PC-9 (cell line): ENCODE measurements around the gene FOXF1.

Experiments
- CTCF ChIP-seq: fragments of 200-600 bp; sonication (generic); conservative IDR thresholded peaks from 2 replicates; pipeline ENCODE4 v1.6.1; 2017; ENCODE audit warnings: mixed run types, antibody characterized with exemption, mild to moderate bottlenecking, moderate library complexity
- EZH2 ChIP-seq: fragments of 200-600 bp; sonication (generic); IDR thresholded peaks from 2 replicates; pipeline ENCODE4 v1.8.0; 2017; ENCODE audit warnings: antibody characterized with exemption, low read depth

DNA sequence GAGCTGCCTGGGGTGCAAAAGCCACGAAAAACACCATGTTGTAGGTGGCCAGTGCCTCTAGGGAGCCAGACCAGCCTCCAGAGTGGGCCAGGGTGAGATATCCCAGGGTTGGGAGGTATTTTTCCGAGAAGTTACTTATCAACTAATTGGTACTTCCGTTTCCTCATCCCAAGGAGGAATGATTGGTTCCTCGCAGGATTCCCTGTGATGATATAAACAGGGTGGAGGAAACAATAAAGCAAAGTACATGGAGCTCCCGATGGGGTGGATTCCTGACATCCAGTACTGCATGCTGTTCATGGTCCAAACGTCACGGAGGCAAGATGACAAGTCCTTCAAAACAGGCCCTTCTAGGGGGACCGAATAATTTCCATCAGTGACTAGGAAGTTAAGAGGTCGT is 39.4 kb upstream of the FOXF1 start:
- TF ChIP-seq CTCF = no peak
- TF ChIP-seq EZH2 = no peak
